SW 1271 (cell line): ENCODE results near the gene TNNT3.

ENCODE experiments used
- DNase-seq, 2 experiments: peaks; one replicate each; lab custom pipeline; 2025; lab: John Stamatoyannopoulos, UW

TNNT3 gene

GRCh38 chr11:1959786-1960185 lies 40.3 kb downstream of the TNNT3 start:
- no peak for DNase-seq

GRCh38 chr11:1963864-1964263 lies 44.4 kb downstream of the TNNT3 start:
- DNase-seq = no peak

GRCh38 chr11:1964348-1964747 lies 44.8 kb downstream of the TNNT3 start:
- no peak for DNase-seq

- DNase-seq = no peak
These were observed 45.5 kb downstream of the TNNT3 start for GRCh38 chr11:1964955-1965354.

- DNase-seq = no peak
These were observed 47.0 kb downstream of the TNNT3 start for GRCh38 chr11:1966531-1966930.

- no peak for DNase-seq
These were observed 48.2 kb downstream of the TNNT3 start for GRCh38 chr11:1967641-1968225.

GRCh38 chr11:1968454-1969002 lies 49.0 kb downstream of the TNNT3 start:
- no peak for DNase-seq

GRCh38 chr11:1969035-1969434 lies 49.5 kb downstream of the TNNT3 start:
- no peak for DNase-seq

- DNase-seq = no peak
These were observed 50.3 kb downstream of the TNNT3 start for GRCh38 chr11:1969776-1970175.

- DNase-seq = no peak
These were observed 51.5 kb downstream of the TNNT3 start for GRCh38 chr11:1970956-1971355.

GRCh38 chr11:1975185-1975584 lies 55.7 kb downstream of the TNNT3 start:
- DNase-seq = no peak

GRCh38 chr11:1978720-1979473 lies 59.4 kb downstream of the TNNT3 start:
- no peak for DNase-seq

GRCh38 chr11:1979607-1980006 lies 60.1 kb downstream of the TNNT3 start:
- DNase-seq = no peak

- no peak for DNase-seq
These were observed 63.5 kb downstream of the TNNT3 start for GRCh38 chr11:1982873-1983600.

- no peak for DNase-seq
These were observed 64.1 kb downstream of the TNNT3 start for GRCh38 chr11:1983601-1983961.

- no peak for DNase-seq
These were observed 67.5 kb downstream of the TNNT3 start for GRCh38 chr11:1987024-1987423.

- DNase-seq = no peak
These were observed 68.7 kb downstream of the TNNT3 start for GRCh38 chr11:1988174-1988573.
